WERI-Rb-1 (cell line): ENCODE measurements around the gene PEPD.

Experiments used
- DNase-seq: peaks from one replicate; pipeline ENCODE4 v3.0.0-alpha.2; 2020
- H3K27ac ChIP-seq: fragments of 250-450 bp; sonication (Bioruptor Pico); 2 replicates; pipeline ENCODE4 v1.5.1; 2020; ENCODE audit warnings: mild to moderate bottlenecking, moderate library complexity
- H3K27me3 ChIP-seq: fragments of 250-450 bp; sonication (Bioruptor Pico); 2 replicates; pipeline ENCODE4 v1.5.1; 2021; ENCODE audit warnings: mild to moderate bottlenecking, low read depth, moderate library complexity; ENCODE audit not compliant: insufficient read depth, severe bottlenecking
- H3K36me3 ChIP-seq: fragments of 250-450 bp; sonication (Bioruptor Pico); 2 replicates; pipeline ENCODE4 v1.5.1; 2020; ENCODE audit warnings: mild to moderate bottlenecking, moderate library complexity
- H3K4me3 ChIP-seq: 2 replicates; pipeline ENCODE4 v1.5.1; 2011; ENCODE audit warnings: low read depth, mild to moderate bottlenecking, control low read depth, low read length
- H3K9me3 ChIP-seq: fragments of 250-450 bp; sonication (Bioruptor Pico); 2 replicates; pipeline ENCODE4 v1.5.1; 2021; ENCODE audit warnings: mild to moderate bottlenecking, moderate library complexity; ENCODE audit not compliant: severe bottlenecking
- TF ChIP-seq, protein P1 (sequence below): IDR thresholded peaks from 2 replicates; pipeline ENCODE4 v1.5.1; 2011; ENCODE audit warnings: low read depth, mild to moderate bottlenecking, control low read depth, inconsistent platforms, low read length

The PEPD gene

DNA sequence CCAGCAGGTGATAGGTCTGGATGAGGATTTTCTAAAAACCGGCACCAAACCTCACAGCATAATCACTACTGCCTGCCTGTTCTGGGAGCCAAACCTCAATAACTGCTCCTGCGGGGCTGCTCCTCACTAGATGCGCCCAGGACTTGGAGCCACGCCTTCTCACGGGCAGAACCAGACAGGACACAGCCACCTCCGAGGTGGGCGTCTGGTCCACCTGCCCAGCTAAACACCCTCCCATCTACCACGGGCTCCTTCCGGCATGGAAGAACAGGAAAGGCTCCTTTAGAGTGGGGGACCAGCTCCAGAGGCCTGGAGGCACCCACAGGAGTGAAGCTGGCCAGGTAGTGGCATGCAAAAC is 73.5 kb downstream of the PEPD start:
- H3K27ac ChIP-seq = no peak overlapping the region
- no peaks in the 10 kb centered on the region for H3K36me3 ChIP-seq
- DNase-seq = no peak
- no peak overlapping the region for H3K4me3 ChIP-seq
- H3K9me3 ChIP-seq = no peaks in the 10 kb centered on the region
- TF ChIP-seq, protein P1, sequence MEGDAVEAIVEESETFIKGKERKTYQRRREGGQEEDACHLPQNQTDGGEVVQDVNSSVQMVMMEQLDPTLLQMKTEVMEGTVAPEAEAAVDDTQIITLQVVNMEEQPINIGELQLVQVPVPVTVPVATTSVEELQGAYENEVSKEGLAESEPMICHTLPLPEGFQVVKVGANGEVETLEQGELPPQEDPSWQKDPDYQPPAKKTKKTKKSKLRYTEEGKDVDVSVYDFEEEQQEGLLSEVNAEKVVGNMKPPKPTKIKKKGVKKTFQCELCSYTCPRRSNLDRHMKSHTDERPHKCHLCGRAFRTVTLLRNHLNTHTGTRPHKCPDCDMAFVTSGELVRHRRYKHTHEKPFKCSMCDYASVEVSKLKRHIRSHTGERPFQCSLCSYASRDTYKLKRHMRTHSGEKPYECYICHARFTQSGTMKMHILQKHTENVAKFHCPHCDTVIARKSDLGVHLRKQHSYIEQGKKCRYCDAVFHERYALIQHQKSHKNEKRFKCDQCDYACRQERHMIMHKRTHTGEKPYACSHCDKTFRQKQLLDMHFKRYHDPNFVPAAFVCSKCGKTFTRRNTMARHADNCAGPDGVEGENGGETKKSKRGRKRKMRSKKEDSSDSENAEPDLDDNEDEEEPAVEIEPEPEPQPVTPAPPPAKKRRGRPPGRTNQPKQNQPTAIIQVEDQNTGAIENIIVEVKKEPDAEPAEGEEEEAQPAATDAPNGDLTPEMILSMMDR = no peak
- no peaks in the 10 kb centered on the region for H3K27me3 ChIP-seq

DNA sequence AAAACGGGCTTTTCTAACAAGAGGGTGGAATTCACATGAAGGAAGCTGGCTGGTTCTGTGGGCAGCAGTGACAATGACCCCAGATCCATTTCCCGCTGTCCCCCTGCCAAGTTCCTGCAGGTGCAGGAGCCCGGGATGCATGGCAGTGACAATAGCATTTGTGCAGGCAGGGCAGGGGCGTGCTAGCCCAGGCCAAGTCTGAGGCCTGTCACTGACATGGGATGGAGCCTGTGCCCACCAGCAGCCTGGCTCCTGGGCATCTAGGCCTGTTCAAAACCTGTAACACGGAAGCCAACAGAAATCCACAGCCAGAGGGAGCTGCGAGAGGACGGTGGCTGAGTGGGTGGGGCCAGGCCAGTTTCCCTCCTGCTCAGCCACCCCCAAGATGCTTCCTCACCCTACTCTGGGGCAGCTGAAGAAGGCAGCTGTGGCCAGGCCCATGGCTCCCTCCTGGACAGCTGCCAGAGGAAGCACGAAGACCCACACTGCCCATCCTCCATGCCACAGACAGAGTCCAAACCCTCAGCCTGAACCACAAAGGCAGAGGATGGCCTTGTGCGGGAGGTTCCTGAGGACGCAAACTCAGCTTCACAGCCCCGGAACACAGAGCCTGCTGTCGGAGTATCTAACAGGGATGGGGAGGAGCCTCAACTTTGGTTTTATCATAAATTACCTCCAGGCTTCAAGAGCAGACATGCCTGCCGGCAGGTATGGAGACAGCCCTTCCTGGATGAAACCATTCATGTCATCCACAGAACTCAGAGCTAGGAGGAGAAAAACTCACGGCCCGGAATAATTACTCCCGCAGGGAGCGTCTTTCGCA is 74.0 kb downstream of the PEPD start:
- no peaks in the 10 kb centered on the region for H3K36me3 ChIP-seq
- no peak overlapping the region for H3K4me3 ChIP-seq
- TF ChIP-seq, protein P1 = no peak
- DNase-seq = no peak
- H3K27ac ChIP-seq = no peak overlapping the region
- no peaks in the 10 kb centered on the region for H3K27me3 ChIP-seq
- H3K9me3 ChIP-seq = no peaks in the 10 kb centered on the region

DNA sequence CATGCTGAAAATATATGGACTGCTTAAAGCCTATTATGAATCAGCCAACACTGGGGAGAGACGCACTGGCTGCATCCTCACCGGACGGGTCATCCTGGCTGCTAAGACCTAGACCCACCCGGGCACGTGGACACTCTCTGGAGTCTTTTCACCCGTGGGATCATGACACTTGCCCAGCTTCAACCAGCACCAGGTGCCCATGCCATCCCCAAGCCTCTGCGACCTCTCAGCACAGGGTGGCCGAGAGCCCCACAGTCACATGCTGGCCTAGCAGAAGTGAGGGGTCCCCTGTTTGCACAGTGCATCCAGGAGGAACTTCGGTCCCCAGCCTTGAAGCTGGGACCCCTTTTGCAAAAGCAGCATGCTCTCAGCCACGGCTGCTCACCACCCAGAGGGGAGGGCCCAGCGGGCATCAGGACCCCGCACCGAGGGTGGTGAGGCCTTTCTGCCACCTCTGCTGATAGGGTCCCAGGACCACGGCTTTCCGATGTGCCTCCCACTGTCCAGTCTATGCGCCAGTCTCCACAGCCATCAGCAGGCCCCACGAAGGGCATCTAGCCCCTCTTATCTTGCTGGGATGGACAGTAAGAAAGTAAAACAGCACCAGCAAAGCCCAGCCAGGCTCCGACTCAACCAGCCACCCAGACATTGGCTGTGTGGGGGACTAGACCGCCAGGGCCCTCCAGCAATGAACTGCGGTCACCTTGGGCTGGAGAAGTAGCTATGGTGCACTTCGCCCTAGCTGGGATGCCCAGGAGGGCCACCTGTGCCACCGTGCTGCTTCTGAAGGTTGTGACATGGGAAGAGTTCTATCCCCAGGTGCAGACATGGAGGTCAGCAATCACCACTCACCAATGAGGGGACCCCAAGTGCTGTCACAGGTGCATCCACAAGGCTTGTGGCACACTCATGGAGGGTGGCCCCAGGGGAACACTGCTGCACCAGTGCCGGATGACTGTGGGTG is 75.0 kb downstream of the PEPD start:
- H3K9me3 ChIP-seq = no peaks in the 10 kb centered on the region
- TF ChIP-seq, protein P1 = no peak
- no peak overlapping the region for H3K4me3 ChIP-seq
- DNase-seq = no peak
- no peaks in the 10 kb centered on the region for H3K27me3 ChIP-seq
- H3K36me3 ChIP-seq = no peaks in the 10 kb centered on the region
- H3K27ac ChIP-seq = no peak overlapping the region

DNA sequence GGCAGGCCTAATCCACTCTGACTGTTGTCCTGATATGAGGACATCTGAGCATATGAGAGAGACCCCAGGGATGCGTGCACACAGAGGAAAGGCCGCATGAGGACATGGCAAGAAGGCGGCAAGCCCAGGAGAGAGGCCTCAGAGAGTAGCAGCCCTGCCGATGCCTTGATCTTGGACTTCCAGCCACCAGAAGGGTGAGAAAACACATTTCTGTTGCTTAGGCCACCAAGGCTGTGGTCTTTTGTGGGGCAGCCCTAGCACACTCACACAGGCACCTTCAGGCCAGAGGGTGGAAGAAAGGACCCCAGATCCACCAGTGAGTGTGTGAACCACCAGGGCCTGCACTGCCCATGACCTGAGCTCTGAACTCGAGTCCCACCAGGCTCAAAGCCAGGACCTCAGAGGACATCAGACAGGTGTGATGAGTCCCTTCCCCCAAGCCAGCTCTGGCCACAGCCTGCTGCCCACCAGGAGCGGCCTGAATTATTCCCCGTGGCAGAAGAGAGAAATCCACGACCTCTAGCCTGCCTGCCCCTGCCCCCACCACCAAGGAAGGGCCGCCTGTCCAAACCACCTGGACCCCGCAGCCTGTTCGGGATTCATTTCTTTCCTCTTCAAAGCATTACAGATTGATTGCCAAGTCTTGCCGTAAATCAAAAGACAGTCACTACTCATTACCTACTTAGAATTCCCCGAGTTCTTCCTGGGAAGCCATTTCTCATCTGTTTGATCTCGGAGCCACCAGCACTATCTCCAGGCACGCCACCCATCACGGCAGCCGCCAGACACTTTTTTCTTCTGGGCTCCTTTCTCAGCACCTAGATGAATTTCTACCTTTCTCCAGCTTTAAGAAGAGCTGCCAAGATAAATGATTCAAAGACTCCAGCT is 75.9 kb downstream of the PEPD start:
- no peak overlapping the region for H3K27ac ChIP-seq
- no peaks in the 10 kb centered on the region for H3K9me3 ChIP-seq
- no peak overlapping the region for H3K4me3 ChIP-seq

More for the DNA sequence above, 75.9 kb downstream of the PEPD start:
- H3K36me3 ChIP-seq = no peaks in the 10 kb centered on the region
- no peaks in the 10 kb centered on the region for H3K27me3 ChIP-seq
- TF ChIP-seq, protein P1 = no peak
- DNase-seq = no peak
